ENCODE measurements around the gene CSAG2.
"Not testable (repeated sequence)": the region's sequence is repeated elsewhere in the genome, so short reads cannot be mapped to it uniquely, and the experiment has no call there.

The CSAG2 gene

DNA sequence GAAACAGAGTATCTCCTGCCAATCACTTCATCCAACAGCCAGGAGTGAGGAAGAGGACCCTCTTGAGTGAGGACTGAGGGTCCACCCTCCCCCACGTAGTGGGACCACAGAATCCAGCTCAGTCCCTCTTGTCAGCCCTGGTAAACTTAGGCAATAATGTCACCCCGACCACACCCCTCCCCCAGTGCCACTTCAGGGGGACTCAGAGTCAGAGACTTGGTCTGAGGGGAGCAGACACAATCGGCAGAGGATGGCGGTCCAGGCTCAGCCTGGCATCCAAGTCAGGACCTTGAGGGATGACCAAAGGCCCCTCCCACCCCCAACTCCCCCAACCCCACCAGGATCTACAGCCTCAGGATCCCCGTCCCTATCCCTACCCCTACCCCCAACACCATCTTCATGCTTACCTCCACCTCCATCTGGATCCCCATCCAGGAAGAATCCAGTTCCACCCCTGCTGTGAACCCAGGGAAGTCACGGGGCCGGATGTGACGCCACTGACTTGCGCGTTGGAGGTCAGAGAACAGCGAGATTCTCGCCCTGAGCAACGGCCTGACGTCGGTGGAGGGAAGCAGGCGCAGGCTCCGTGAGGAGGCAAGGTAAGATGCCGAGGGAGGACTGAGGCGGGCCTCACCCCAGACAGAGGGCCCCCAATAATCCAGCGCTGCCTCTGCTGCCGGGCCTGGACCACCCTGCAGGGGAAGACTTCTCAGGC is 24.3 kb upstream of the CSAG2 start, which contains the start of the genes CSAG1 and MAGEA12:
TSS of gene CSAG1 (minus strand) at position 461 of the 715 bp plus-strand sequence. CDS start 1,261 bp downstream, outside the sequence.
TSS of gene MAGEA12 (plus strand) at position 497 of the 715 bp plus-strand sequence. CDS start 2,405 bp downstream, outside the sequence.
- Histone ChIP-seq H3K36me3 (ENCODE audit: insufficient read depth, low read length) (no peaks in the 10 kb centered on the region), H3K27ac (no peak within 1 kb of the TSS), H3K9ac (ENCODE audit: insufficient read length) (no peak within 1 kb of the TSS), H3K9me3 (ENCODE audit: low read depth, low read length) (no peaks in the 10 kb centered on the region), H3K4me3 (no peak within 1 kb of the TSS)
- TF ChIP-seq FOXP2 (optimal IDR thresholded peaks at IDR 0.05; ENCODE audit: control extremely low read depth, extremely low read length, insufficient read depth): no peak
- TF ChIP-seq EZH2 (IDR thresholded peaks at IDR 0.05): no peak
- no peak for TF ChIP-seq POLR2AphosphoS5 (IDR thresholded peaks at IDR 0.05; ENCODE audit: borderline replicate concordance, low read depth, low read length)
- no peak for DNase-seq (ENCODE audit: low read depth, low spot score)

DNA sequence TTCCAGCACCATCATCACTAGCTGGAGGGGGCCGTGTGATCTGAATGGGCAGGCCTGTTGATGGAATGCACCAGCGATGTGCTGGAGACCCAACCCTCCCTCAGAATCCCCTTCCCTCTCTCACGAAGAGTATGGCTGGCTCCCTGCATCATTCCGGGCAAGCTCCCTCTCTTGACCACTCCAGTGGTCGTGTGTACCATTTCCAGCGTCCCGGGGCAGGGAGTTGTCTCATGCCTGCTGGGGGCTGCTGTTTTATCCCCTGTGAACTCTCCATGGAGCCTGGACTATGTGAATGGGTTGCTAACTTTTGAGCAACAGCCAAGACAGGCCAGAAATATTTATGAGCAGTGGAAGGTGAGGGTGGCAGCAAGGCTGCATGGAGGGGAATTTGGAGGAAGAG is 16.3 kb upstream of the CSAG2 start:
- no peaks in the 10 kb centered on the region for H3K9me3 ChIP-seq (ENCODE audit: low read depth, low read length)
- H3K4me3 ChIP-seq: no peak overlapping the region
- TF ChIP-seq POLR2AphosphoS5 (IDR thresholded peaks at IDR 0.05; ENCODE audit: borderline replicate concordance, low read depth, low read length) (no peak), FOXP2 (optimal IDR thresholded peaks at IDR 0.05; ENCODE audit: control extremely low read depth, extremely low read length, insufficient read depth) (no peak), EZH2 (IDR thresholded peaks at IDR 0.05) (no peak)
- DNase-seq (ENCODE audit: low read depth, low spot score): no peak
- H3K9ac ChIP-seq (ENCODE audit: insufficient read length): no peak overlapping the region
- H3K27ac ChIP-seq: no peak overlapping the region
- no peaks in the 10 kb centered on the region for H3K36me3 ChIP-seq (ENCODE audit: insufficient read depth, low read length)

DNA sequence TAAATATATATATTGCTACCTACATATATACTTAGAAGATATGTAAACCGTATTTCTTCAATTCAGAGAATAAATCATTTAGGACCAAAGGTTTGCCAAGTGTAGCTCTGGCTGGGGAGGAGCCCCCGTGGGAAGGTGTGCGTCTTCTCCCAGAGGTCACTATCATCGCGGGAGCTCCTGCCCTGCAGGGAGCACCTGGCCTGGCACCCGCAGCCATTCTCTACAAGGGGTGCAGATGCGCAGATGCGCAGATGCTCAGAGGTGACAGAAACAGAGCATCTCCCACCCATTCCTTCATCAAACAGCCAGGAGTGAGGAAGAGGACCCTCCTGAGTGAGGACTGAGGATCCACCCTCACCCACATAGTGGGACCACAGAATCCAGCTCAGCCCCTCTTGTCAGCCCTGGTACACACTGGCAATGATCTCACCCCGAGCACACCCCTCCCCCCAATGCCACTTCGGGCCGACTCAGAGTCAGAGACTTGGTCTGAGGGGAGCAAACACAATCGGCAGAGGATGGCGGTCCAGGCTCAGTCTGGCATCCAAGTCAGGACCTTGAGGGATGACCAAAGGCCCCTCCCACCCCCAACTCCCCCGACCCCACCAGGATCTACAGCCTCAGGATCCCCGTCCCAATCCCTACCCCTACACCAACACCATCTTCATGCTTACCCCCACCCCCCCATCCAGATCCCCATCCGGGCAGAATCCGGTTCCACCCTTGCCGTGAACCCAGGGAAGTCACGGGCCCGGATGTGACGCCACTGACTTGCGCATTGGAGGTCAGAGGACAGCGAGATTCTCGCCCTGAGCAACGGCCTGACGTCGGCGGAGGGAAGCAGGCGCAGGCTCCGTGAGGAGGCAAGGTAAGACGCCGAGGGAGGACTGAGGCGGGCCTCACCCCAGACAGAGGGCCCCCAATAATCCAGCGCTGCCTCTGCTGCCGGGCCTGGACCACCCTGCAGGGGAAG is 5.0 kb upstream of the CSAG2 start, which contains the start of gene MAGEA2B:
TSS of gene MAGEA2B (plus strand) at position 814 of the 973 bp plus-strand sequence. CDS start 2,479 bp downstream, outside the sequence.
- not testable (repeated sequence) for H3K36me3 ChIP-seq (ENCODE audit: insufficient read depth, low read length); DNase-seq (ENCODE audit: low read depth, low spot score); H3K27ac ChIP-seq; H3K4me3 ChIP-seq; H3K9ac ChIP-seq (ENCODE audit: insufficient read length); H3K9me3 ChIP-seq (ENCODE audit: low read depth, low read length)

DNA sequence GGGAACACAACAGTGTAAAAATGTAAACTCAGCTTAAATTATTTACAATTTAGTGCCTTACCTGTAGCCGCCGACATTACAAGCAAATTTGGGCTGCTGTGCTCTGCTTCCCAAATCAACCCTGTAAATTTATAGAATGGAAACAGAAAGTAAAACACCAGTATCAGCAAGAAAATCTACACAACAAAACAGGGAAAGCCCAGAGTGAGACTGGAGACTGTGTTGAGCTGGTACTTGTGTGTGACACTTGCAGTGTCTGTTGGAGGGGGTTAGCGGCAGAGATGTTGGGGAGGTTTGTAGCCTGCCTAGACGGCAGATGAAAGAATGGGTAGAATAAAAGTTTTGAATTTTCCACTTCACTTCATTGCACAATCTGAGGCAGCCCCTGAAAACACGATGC is 4.1 kb upstream of the CSAG2 start:
- H3K36me3 ChIP-seq (ENCODE audit: insufficient read depth, low read length); H3K9me3 ChIP-seq (ENCODE audit: low read depth, low read length); H3K4me3 ChIP-seq; DNase-seq (ENCODE audit: low read depth, low spot score); H3K27ac ChIP-seq; H3K9ac ChIP-seq (ENCODE audit: insufficient read length): not testable (repeated sequence)

DNA sequence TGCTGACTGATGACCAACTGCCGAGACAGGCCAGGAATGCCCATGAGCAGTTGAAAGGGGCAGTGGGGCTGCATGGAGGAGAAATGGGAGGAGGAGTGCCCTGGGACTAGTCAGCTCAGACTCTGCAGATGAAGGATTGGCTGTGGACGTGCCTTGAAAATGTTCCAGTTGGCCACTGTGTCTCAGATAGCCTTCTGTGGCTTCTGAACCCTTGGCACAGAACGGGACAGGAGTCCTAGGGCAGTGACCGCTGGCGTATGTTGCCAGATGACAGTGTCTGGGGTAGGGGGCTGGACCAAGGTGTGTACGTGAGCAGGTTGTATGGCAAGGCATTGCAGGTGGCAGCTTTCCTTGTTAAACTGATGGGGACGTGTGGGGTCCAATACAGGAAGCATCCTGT is 2.6 kb downstream of the CSAG2 start:
- H3K27ac ChIP-seq; H3K36me3 ChIP-seq (ENCODE audit: insufficient read depth, low read length); H3K9me3 ChIP-seq (ENCODE audit: low read depth, low read length); DNase-seq (ENCODE audit: low read depth, low spot score); H3K9ac ChIP-seq (ENCODE audit: insufficient read length); H3K4me3 ChIP-seq: not testable (repeated sequence)

DNA sequence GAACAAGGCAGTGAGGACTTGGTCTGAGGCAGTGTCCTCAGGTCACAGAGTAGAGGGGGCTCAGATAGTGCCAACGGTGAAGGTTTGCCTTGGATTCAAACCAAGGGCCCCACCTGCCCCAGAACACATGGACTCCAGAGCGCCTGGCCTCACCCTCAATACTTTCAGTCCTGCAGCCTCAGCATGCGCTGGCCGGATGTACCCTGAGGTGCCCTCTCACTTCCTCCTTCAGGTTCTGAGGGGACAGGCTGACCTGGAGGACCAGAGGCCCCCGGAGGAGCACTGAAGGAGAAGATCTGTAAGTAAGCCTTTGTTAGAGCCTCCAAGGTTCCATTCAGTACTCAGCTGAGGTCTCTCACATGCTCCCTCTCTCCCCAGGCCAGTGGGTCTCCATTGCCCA is 8.7 kb downstream of the CSAG2 start:
- DNase-seq (ENCODE audit: low read depth, low spot score); H3K27ac ChIP-seq; H3K9ac ChIP-seq (ENCODE audit: insufficient read length); H3K4me3 ChIP-seq; H3K9me3 ChIP-seq (ENCODE audit: low read depth, low read length); H3K36me3 ChIP-seq (ENCODE audit: insufficient read depth, low read length): not testable (repeated sequence)

DNA sequence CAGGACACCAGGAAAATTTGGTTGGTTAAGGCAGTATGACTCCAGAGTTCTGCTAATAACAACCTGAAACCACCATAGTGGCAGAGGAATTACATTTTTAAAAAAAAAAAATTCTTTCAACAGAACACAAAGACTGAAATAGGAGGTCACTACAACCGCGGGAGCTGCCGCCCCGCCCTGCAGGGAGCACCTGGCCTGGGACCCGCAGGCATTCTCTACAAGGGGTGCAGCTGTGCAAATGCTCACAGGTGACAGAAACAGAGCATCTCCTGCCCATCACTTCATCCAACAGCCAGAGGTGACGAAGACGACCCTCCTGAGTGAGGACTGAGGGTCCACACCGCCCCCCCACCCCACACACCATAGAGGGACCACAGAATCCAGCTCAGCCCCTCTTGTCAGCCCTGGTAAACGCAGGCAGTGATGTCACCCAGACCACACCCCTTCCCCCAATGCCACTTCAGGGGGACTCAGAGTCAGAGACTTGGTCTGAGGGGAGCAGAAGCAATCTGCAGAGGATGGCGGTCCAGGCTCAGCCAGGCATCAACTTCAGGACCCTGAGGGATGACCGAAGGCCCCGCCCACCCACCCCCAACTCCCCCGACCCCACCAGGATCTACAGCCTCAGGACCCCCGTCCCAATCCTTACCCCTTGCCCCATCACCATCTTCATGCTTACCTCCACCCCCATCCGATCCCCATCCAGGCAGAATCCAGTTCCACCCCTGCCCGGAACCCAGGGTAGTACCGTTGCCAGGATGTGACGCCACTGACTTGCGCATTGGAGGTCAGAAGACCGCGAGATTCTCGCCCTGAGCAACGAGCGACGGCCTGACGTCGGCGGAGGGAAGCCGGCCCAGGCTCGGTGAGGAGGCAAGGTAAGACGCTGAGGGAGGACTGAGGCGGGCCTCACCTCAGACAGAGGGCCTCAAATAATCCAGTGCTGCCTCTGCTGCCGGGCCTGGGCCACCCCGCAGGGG is 10.8 kb downstream of the CSAG2 start, which contains the start of gene MAGEA3:
TSS of gene MAGEA3 (plus strand) at position 843 of the 980 bp plus-strand sequence. CDS start 2,039 bp downstream, outside the sequence.
- not testable (repeated sequence) for H3K4me3 ChIP-seq; H3K27ac ChIP-seq; H3K36me3 ChIP-seq (ENCODE audit: insufficient read depth, low read length); H3K9ac ChIP-seq (ENCODE audit: insufficient read length); H3K9me3 ChIP-seq (ENCODE audit: low read depth, low read length); DNase-seq (ENCODE audit: low read depth, low spot score)

DNA sequence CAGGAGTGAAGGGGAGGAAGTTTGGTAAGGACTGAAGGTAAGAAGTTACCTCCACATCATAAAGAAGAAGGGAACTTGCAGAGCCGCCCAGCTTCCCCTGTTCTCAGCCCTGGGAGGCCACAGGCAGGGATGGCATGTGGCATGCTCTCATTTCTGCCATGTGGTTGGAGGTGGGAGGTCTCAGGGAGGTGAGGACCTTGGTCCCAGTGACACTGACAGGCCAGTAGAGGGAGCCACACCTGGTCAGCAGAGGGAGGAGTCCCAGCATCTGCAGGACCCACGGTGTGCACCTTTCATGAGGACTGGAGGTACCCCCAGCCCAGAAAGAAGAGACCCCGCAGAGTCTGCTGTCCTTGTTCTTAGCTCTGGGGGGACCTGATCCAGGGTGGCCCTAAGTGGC is 28.1 kb downstream of the CSAG2 start:
- not testable (repeated sequence) for H3K36me3 ChIP-seq (ENCODE audit: insufficient read depth, low read length); H3K9me3 ChIP-seq (ENCODE audit: low read depth, low read length); H3K4me3 ChIP-seq; H3K27ac ChIP-seq; H3K9ac ChIP-seq (ENCODE audit: insufficient read length); DNase-seq (ENCODE audit: low read depth, low spot score)

DNA sequence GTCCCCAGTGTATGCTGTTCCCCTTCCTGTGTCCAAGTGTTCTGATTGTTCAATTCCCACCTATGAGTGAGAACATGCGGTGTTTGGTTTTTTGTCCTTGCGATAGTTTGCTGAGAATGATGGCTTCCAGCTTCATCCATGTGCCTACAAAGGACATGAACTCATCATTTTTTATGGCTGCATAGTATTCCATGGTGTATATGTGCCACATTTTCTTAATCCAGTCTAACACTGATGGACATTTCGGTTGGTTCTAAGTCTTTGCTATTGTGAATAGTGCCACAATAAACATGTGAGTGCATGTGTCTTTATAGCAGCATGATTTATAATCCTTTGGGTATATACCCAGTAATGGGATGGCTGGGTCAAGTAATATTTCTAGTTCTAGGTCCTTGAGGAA is 34.4 kb downstream of the CSAG2 start:
- not testable (repeated sequence) for H3K27ac ChIP-seq; H3K4me3 ChIP-seq; H3K9ac ChIP-seq (ENCODE audit: insufficient read length); H3K36me3 ChIP-seq (ENCODE audit: insufficient read depth, low read length); DNase-seq (ENCODE audit: low read depth, low spot score); H3K9me3 ChIP-seq (ENCODE audit: low read depth, low read length)

Measured in SK-N-MC (cell line).